ENCODE results near the gene PMM1.

- TF ChIP-seq CTCF (IDR thresholded peaks at IDR 0.05; ENCODE audit: insufficient read depth, low read length, poor library complexity, severe bottlenecking) (peak; percentile 29), EZH2phosphoT487 (conservative IDR thresholded peaks at IDR 0.05; ENCODE audit: low read length) (no peak)
These were observed 7.4 kb upstream of the PMM1 start for GRCh38 chr22:41596776-41597634.

Data from SU-DHL-6 (cell line).